IPS DF 6.9 (cell line): ENCODE results near the gene SPRED2.
"Not testable (repeated sequence)": the region's sequence is repeated elsewhere in the genome, so short reads cannot be mapped to it uniquely, and the experiment has no call there.

Source experiments
- DNase-seq: peaks from one replicate; pipeline ENCODE4 v3.0.0-alpha.2; 2013; ENCODE audit warnings: low read depth, low spot score
- H3K27ac ChIP-seq: one replicate; pipeline ENCODE4 v1.5.1; 2013; ENCODE audit warnings: low read length, control low read depth
- H3K27me3 ChIP-seq: 2 replicates; pipeline ENCODE4 v1.6.1; 2013; ENCODE audit warnings: mild to moderate bottlenecking, low read length; ENCODE audit not compliant: control insufficient read depth, insufficient read depth
- H3K36me3 ChIP-seq: 2 replicates; pipeline ENCODE4 v1.6.1; 2013; ENCODE audit warnings: low read length; ENCODE audit not compliant: control insufficient read depth, insufficient read depth
- H3K4me1 ChIP-seq: 2 replicates; pipeline ENCODE4 v1.6.1; 2013; ENCODE audit warnings: low read length; ENCODE audit not compliant: control insufficient read depth, insufficient read depth
- H3K4me3 ChIP-seq: 2 replicates; pipeline ENCODE4 v1.5.1; 2013; ENCODE audit warnings: mild to moderate bottlenecking, low read length
- H3K9me3 ChIP-seq: 2 replicates; pipeline ENCODE4 v1.6.1; 2013; ENCODE audit warnings: low read length, inconsistent platforms; ENCODE audit not compliant: control insufficient read depth, insufficient read depth
- WGBS: extraction: QIAGEN DNeasy Blood & Tissue Kit; methylation state at CpG from one replicate; pipeline ENCODE4 v1.1.7; 2013; ENCODE audit warnings: mixed read lengths, missing lambda C conversion rate; ENCODE audit not compliant: insufficient read length, insufficient coverage; 5-methylcytosine and 5-hydroxymethylcytosine counted together

The SPRED2 gene

DNA sequence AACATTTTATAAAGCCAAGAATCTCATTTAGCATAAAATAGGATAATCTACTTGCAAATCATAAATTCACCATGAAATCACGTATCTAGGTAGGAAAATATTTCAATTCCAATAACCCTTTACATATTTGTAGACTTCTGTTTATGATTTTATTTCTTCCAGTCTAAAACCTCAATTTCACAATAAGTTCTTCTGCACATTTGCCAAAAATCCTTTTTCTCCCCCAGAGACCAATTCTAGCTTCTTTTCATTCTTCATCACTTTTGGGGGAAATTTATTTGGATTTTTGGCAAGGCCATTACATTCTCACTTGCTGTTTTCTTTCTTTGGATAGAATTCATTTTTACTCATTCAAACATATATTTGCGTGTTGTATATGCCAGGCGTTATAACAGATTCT lies 86.8 kb downstream of the SPRED2 start:
- no peak overlapping the region for H3K27ac ChIP-seq
- no peak for DNase-seq
- H3K9me3 ChIP-seq = no peaks in the 10 kb centered on the region
- no peaks in the 10 kb centered on the region for H3K36me3 ChIP-seq
- no peaks in the 10 kb centered on the region for H3K27me3 ChIP-seq
- H3K4me3 ChIP-seq = no peak overlapping the region
- no peaks in the 10 kb centered on the region for H3K4me1 ChIP-seq
- WGBS = no CpG with 5 or more reads among the region's 3 CpGs

GRCh38 chr2:65344689-65345088 lies 87.7 kb downstream of the SPRED2 start:
- Histone ChIP-seq H3K4me1 (no peaks in the 10 kb centered on the region), H3K27me3 (no peaks in the 10 kb centered on the region), H3K4me3 (no peak overlapping the region), H3K9me3 (no peaks in the 10 kb centered on the region), H3K36me3 (no peaks in the 10 kb centered on the region), H3K27ac (no peak overlapping the region)
- no CpG with 5 or more reads among the region's 15 CpGs for WGBS
- no peak for DNase-seq

GRCh38 chr2:65344182-65344581 lies 88.2 kb downstream of the SPRED2 start:
- no peak for DNase-seq
- no peaks in the 10 kb centered on the region for H3K36me3 ChIP-seq
- no peaks in the 10 kb centered on the region for H3K4me1 ChIP-seq
- H3K27ac ChIP-seq = no peak overlapping the region
- H3K27me3 ChIP-seq = no peaks in the 10 kb centered on the region
- no peaks in the 10 kb centered on the region for H3K9me3 ChIP-seq
- H3K4me3 ChIP-seq = no peak overlapping the region
- whole genome bisulfite sequencing = no CpG with 5 or more reads among the region's 4 CpGs

- no peak overlapping the region for H3K27ac ChIP-seq
- no peaks in the 10 kb centered on the region for H3K9me3 ChIP-seq
- H3K4me3 ChIP-seq = no peak overlapping the region
- H3K36me3 ChIP-seq = no peaks in the 10 kb centered on the region
- H3K4me1 ChIP-seq = no peaks in the 10 kb centered on the region
- no peak for DNase-seq
- H3K27me3 ChIP-seq = no peaks in the 10 kb centered on the region
Observed at GRCh38 chr2:65343386-65343785, 89.0 kb downstream of the SPRED2 start.

DNA sequence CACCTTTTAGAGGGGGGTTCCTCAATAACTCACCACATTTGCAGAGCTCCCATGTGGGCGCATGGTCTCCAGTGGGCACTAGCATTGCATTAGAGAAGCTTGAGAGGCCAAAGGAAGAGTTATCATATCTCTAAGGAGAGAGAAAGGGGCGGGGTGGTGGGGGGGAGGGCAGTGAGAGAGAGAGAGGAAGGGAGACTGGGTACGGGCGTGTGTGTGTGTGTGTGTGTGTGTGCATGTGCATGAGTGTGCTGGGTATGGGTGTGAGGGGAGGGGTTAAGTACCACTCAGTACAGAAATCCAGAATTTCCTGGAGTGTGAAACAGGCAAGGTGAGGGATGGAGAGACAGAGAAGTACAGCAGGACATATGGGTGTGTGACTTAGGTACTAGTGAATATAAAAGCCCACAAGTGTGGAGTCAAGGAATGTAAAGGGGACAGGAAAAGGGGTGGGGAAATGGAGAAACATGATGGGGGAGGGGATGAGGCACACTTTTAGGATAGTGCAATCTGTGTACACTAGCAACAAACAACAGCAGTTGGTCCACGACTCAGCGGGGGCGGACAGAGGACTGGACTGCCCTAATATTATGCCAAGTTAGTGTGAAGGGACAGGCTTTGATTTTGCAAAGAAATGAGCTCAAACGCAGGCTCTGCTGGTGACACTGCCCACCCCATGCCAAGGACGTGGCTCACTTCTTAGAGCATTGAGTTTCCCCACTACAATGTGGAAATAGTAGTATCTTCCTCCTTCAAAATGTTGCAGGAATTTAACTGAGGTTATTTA lies 91.3 kb downstream of the SPRED2 start:
- H3K9me3 ChIP-seq = no peaks in the 10 kb centered on the region
- no peaks in the 10 kb centered on the region for H3K36me3 ChIP-seq
- H3K4me3 ChIP-seq = no peak overlapping the region
- no CpG with 5 or more reads among the region's 9 CpGs for WGBS
- H3K27ac ChIP-seq = no peak overlapping the region
- no peaks in the 10 kb centered on the region for H3K27me3 ChIP-seq
- no peak for DNase-seq
- H3K4me1 ChIP-seq = no peaks in the 10 kb centered on the region

DNA sequence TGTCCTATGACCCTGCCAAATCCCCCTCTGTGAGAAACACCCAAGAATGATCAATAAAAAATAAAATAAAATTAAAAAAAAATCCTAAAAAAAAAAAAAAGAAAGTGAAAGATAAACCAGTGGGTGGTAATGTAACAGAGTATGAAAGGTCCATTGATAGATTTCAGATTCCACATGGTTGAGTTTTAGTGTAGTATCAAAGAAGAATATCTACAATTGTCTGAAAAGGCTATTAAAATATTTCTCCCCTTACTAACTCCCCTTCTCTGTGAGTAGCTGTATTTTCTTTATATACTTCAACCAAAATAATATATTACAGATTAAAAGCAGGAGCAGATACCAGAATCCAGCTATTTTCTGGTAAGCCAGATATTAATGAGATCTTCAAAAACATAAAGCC lies 92.8 kb downstream of the SPRED2 start:
- Histone ChIP-seq H3K4me3 (no peak overlapping the region), H3K36me3 (no peaks in the 10 kb centered on the region), H3K27me3 (no peaks in the 10 kb centered on the region), H3K4me1 (no peaks in the 10 kb centered on the region), H3K27ac (no peak overlapping the region), H3K9me3 (no peaks in the 10 kb centered on the region)
- DNase-seq = no peak

DNA sequence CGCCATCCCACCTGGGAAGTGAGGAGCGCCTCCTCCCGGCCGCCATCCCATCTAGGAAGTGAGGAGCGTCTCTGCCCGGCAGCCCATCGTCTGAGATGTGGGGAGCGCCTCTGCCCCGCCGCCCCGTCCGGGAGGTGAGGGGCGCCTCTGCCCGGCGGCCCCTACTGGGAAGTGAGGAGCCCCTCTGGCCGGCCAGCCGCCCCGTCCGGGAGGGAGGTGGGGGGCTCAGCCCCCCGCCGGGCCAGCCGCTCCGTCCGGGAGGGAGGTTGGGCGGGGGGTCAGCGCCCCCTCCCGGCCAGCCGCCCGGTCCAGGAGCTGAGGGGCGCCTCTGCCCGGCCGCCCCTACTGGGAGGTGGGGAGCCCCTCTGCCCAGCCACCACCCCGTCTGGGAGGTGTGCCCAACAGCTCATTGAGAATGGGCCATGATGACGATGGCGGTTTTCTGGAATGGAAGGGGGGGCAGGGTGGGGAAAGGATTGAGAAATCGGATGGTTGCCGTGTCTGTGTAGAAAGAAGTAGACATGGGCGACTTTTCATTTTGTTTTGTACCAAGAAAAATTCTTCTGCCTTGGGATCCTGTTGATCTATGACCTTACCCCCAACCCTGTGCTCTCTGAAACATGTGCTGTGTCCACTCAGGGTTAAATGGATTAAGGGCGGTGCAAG lies 93.4 kb downstream of the SPRED2 start:
- not testable (repeated sequence) for H3K4me3 ChIP-seq, H3K36me3 ChIP-seq, H3K4me1 ChIP-seq, H3K27ac ChIP-seq, DNase-seq, H3K9me3 ChIP-seq, H3K27me3 ChIP-seq
- WGBS = no CpG with 5 or more reads among the region's 39 CpGs

DNA sequence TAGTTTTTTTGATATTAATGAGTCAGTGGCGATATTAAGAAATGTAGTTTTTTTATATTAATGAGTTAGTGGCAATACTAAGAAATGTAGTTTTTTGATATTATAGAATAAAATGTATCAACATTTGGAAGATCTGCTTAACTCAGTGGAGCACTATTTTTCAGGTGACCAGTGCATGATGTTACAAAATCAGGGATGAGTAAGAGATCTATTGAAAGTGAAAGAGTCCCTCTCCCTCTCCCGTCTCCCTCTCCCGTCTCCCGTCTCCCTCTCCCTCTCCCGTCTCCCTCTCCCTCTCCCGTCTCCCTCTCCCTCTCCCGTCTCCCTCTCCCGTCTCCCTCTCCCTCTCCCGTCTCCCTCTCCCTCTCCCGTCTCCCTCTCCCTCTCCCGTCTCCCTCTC lies 94.5 kb downstream of the SPRED2 start:
- H3K27ac ChIP-seq, H3K36me3 ChIP-seq, H3K4me1 ChIP-seq, DNase-seq, H3K27me3 ChIP-seq, H3K4me3 ChIP-seq, H3K9me3 ChIP-seq: not testable (repeated sequence)
- WGBS = 100% methylated on average over 1 of the region's 11 CpGs

- Histone ChIP-seq H3K4me1 (no peaks in the 10 kb centered on the region), H3K36me3 (no peaks in the 10 kb centered on the region), H3K27ac (no peak overlapping the region), H3K4me3 (no peak overlapping the region), H3K9me3 (no peaks in the 10 kb centered on the region), H3K27me3 (no peaks in the 10 kb centered on the region)
- WGBS = no CpG with 5 or more reads among the region's 4 CpGs
- DNase-seq = no peak
Observed at GRCh38 chr2:65334714-65335113, 97.7 kb downstream of the SPRED2 start.

- H3K4me3 ChIP-seq = no peak overlapping the region
- H3K36me3 ChIP-seq = no peaks in the 10 kb centered on the region
- no peaks in the 10 kb centered on the region for H3K4me1 ChIP-seq
- no CpG with 5 or more reads among the region's 7 CpGs for WGBS
- H3K27ac ChIP-seq = no peak overlapping the region
- no peaks in the 10 kb centered on the region for H3K9me3 ChIP-seq
- no peaks in the 10 kb centered on the region for H3K27me3 ChIP-seq
- no peak for DNase-seq
Observed at GRCh38 chr2:65331336-65332025, 100.9 kb downstream of the SPRED2 start.
